Measurements from ENCODE around the gene PRKD1. TPM values are rescaled to one million over a fixed set of nuclear protein-coding genes. Genes with fewer than 3 reads are reported as not detected.

Gene PRKD1
- total RNA-seq, 1 experiment from 2014 or later, result 0.36 TPM

DNA sequence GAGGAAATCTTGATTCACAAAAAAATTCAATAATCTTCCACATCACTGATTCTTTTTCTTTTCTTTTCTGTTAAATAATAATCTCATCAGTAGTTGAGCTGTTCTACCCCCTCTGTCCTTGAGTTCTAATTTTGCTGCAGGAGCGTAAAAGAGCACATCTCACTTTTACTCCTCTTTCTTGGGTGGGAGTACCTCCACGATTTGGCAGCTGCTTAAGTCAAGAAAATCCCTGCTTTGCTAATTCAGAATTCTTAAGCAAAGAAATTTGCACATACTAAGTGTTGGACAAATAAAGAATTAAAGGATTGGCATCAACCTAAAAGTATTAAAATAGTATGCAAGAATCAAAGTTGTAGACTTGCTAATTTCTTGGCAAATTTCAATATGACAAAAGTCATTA is 128.8 kb downstream of the PRKD1 start:
- H3K36me3 ChIP-seq (ENCODE audit: control insufficient read depth, insufficient read depth, low read length), result no peaks in the 10 kb centered on the region
- POLR2A ChIA-PET, result no interaction called here

GRCh38 chr14:29798108-29798663 is 129.5 kb downstream of the PRKD1 start:
- Histone ChIP-seq H3K4me1 (no peaks in the 10 kb centered on the region), H3K36me3 (ENCODE audit: control insufficient read depth, insufficient read depth, low read length) (no peaks in the 10 kb centered on the region), H3K4me3 (ENCODE audit: low read depth, low read length) (no peak overlapping the region), H3K9me3 (no peaks in the 10 kb centered on the region), H3K27me3 (replicated peaks; ENCODE audit: control insufficient read depth, insufficient read depth, low read length) (no peaks in the 10 kb centered on the region)
- Mint-ChIP-seq H3K27ac (ENCODE audit: unreplicated experiment) (no peak overlapping the region), H3K4me1 (ENCODE audit: low read depth, unreplicated experiment) (no peaks in the 10 kb centered on the region), H3K27me3 (ENCODE audit: insufficient read depth, unreplicated experiment) (peaks cover 2% of the 10 kb centered on the region), H3K9me3 (ENCODE audit: unreplicated experiment) (no peaks in the 10 kb centered on the region), H3K36me3 (ENCODE audit: insufficient read depth, unreplicated experiment) (no peaks in the 10 kb centered on the region), H3K4me3 (ENCODE audit: unreplicated experiment) (no peak overlapping the region)
- TF ChIP-seq CTCF (IDR thresholded peaks at IDR 0.05; ENCODE audit: insufficient read depth in 1 of 2, low read depth in 1 of 2, low read length in 1 of 2, severe bottlenecking in 1 of 2, unreplicated experiment in 1 of 2), result no peak
- ChIA-PET POLR2A (no interaction called here), CTCF (no interaction called here)
- intact Hi-C loops (cut with micrococcal nuclease; ENCODE audit: unreplicated experiment), result no loop called here
- BruUV-seq (replicated peaks), result no TSS peak
- DNase-seq, result no peak

More for the DNA sequence above, 128.8 kb downstream of the PRKD1 start:
- H3K27me3 ChIP-seq (replicated peaks; ENCODE audit: control insufficient read depth, insufficient read depth, low read length), result no peaks in the 10 kb centered on the region
- DNase-seq, result no peak
- no peaks in the 10 kb centered on the region for H3K9me3 ChIP-seq
- Mint-ChIP-seq H3K27ac (ENCODE audit: unreplicated experiment) (no peak overlapping the region), H3K4me1 (ENCODE audit: low read depth, unreplicated experiment) (no peaks in the 10 kb centered on the region), H3K36me3 (ENCODE audit: insufficient read depth, unreplicated experiment) (no peaks in the 10 kb centered on the region), H3K9me3 (ENCODE audit: unreplicated experiment) (no peaks in the 10 kb centered on the region), H3K27me3 (ENCODE audit: insufficient read depth, unreplicated experiment) (peaks cover 2% of the 10 kb centered on the region), H3K4me3 (ENCODE audit: unreplicated experiment) (no peak overlapping the region)
- H3K4me3 ChIP-seq (ENCODE audit: low read depth, low read length), result no peak overlapping the region
- TF ChIP-seq CTCF (IDR thresholded peaks at IDR 0.05; ENCODE audit: insufficient read depth in 1 of 2, low read depth in 1 of 2, low read length in 1 of 2, severe bottlenecking in 1 of 2, unreplicated experiment in 1 of 2), result no peak
- BruUV-seq (replicated peaks), result no TSS peak
- H3K4me1 ChIP-seq, result no peaks in the 10 kb centered on the region
- intact Hi-C loops (cut with micrococcal nuclease; ENCODE audit: unreplicated experiment), result no loop called here
- CTCF ChIA-PET, result no interaction called here

- Mint-ChIP-seq H3K4me3 (ENCODE audit: unreplicated experiment) (no peak overlapping the region), H3K9me3 (ENCODE audit: unreplicated experiment) (no peaks in the 10 kb centered on the region), H3K36me3 (ENCODE audit: insufficient read depth, unreplicated experiment) (no peaks in the 10 kb centered on the region), H3K27me3 (ENCODE audit: insufficient read depth, unreplicated experiment) (peaks cover 2% of the 10 kb centered on the region), H3K27ac (ENCODE audit: unreplicated experiment) (no peak overlapping the region), H3K4me1 (ENCODE audit: low read depth, unreplicated experiment) (no peaks in the 10 kb centered on the region)
- no peaks in the 10 kb centered on the region for H3K36me3 ChIP-seq (ENCODE audit: control insufficient read depth, insufficient read depth, low read length)
- H3K27me3 ChIP-seq (replicated peaks; ENCODE audit: control insufficient read depth, insufficient read depth, low read length), result no peaks in the 10 kb centered on the region
- no peak for DNase-seq
- intact Hi-C loops (cut with micrococcal nuclease; ENCODE audit: unreplicated experiment), result no loop called here
- POLR2A ChIA-PET, result no interaction called here
- no TSS peak for BruUV-seq (replicated peaks)
- no peak for TF ChIP-seq CTCF (IDR thresholded peaks at IDR 0.05; ENCODE audit: insufficient read depth in 1 of 2, low read depth in 1 of 2, low read length in 1 of 2, severe bottlenecking in 1 of 2, unreplicated experiment in 1 of 2)
- no peak overlapping the region for H3K4me3 ChIP-seq (ENCODE audit: low read depth, low read length)
- H3K4me1 ChIP-seq, result no peaks in the 10 kb centered on the region
- CTCF ChIA-PET, result no interaction called here
- H3K9me3 ChIP-seq, result no peaks in the 10 kb centered on the region
These were observed 130.8 kb downstream of the PRKD1 start for GRCh38 chr14:29796853-29797252.
